MM.1S (cell line): ENCODE data around the gene EGFLAM.

ENCODE experiments used
- EZH2 ChIP-seq: fragments of 300-600 bp; sonication (generic); optimal IDR thresholded peaks from 2 replicates; pipeline ENCODE3; 2017; ENCODE audit warnings: low read depth, mild to moderate bottlenecking, antibody characterized with exemption, low read length, mixed read lengths
- TF ChIP-seq, protein P1 (sequence below): fragments of 300-600 bp; sonication (generic); IDR thresholded peaks from 2 replicates; pipeline ENCODE4 v1.5.1; 2016; ENCODE audit warnings: antibody characterized with exemption, low read length, mixed read lengths

DNA sequence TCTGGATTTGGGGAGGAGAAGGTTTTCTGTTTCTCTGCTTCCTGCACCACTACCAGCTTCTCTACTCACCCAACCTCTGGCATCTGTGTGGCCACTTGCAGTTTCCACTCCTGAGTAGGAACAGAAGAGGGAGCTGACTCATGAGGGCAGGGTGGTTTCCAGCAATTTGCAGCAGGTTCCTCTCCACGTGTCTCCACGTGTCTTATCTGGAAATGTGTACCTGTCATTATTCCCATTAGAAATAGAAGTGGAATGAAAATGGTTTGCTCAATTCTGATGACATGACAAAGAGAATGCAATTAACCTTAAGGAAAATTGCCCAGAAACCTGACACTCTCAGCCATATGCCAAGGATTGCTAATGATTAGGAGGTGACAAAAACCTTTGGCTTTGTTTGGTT lies 33.0 kb downstream of the EGFLAM start:
- TF ChIP-seq, protein P1, sequence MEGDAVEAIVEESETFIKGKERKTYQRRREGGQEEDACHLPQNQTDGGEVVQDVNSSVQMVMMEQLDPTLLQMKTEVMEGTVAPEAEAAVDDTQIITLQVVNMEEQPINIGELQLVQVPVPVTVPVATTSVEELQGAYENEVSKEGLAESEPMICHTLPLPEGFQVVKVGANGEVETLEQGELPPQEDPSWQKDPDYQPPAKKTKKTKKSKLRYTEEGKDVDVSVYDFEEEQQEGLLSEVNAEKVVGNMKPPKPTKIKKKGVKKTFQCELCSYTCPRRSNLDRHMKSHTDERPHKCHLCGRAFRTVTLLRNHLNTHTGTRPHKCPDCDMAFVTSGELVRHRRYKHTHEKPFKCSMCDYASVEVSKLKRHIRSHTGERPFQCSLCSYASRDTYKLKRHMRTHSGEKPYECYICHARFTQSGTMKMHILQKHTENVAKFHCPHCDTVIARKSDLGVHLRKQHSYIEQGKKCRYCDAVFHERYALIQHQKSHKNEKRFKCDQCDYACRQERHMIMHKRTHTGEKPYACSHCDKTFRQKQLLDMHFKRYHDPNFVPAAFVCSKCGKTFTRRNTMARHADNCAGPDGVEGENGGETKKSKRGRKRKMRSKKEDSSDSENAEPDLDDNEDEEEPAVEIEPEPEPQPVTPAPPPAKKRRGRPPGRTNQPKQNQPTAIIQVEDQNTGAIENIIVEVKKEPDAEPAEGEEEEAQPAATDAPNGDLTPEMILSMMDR = no peak
- TF ChIP-seq EZH2 = no peak
